IMR-90 (cell line): ENCODE results near the gene CHPF2. TPM values are rescaled to one million over a fixed set of nuclear protein-coding genes. Genes with fewer than 3 reads are reported as not detected.
A peak's percentile ranks its signal among the peaks of the same experiment; 100 is the strongest.

Experiments used
- ATAC-seq: fragments of 200-7000 bp; cut with Tn5 transposase; 2 replicates; pipeline ENCODE4 v1.9.1; 2020; ENCODE audit warnings: low read depth, mild to moderate bottlenecking, moderate library complexity
- BruUV-seq: library from RNA; stranded (reverse); fragments of 400-500 nt; replicated peaks from 2 replicates; lab custom pipeline; 2021; lab: Mats Ljungman, UMichigan
- CTCF ChIA-PET: fragments of 300-600 bp; formaldehyde crosslinking; extraction: SDS; loops from one replicate; lab custom pipeline; 2021; ENCODE audit warnings: antibody characterized with exemption; lab: Yijun Ruan, JAX
- POLR2A ChIA-PET: fragments of 300-600 bp; sonication (Branson Sonifier 250); formaldehyde crosslinking; loops from one replicate; lab custom pipeline; 2022; ENCODE audit warnings: antibody characterized with exemption; ENCODE audit not compliant: unreplicated experiment; lab: Charles Lee
- DNase-seq: peaks from one replicate; pipeline ENCODE4 v3.0.0; 2013
- H2AFZ ChIP-seq: replicated peaks from 2 replicates; pipeline ENCODE3; 2013; ENCODE audit warnings: low read length, mild to moderate bottlenecking; ENCODE audit not compliant: poor library complexity
- H2AK5ac ChIP-seq: 2 replicates; pipeline ENCODE4 v1.6.1; 2013; ENCODE audit warnings: low read depth, low read length, inconsistent platforms
- H2AK9ac ChIP-seq: replicated peaks from 2 replicates; pipeline ENCODE3; 2013; ENCODE audit warnings: mild to moderate bottlenecking, low read depth, low read length, moderate library complexity; ENCODE audit not compliant: poor library complexity
- H2BK120ac ChIP-seq: 2 replicates; pipeline ENCODE4 v1.6.1; 2013; ENCODE audit warnings: low read depth, low read length, inconsistent platforms
- H2BK15ac ChIP-seq: 3 replicates; pipeline ENCODE4 v1.6.1; 2013; ENCODE audit warnings: low read depth, low read length, inconsistent platforms
- H2BK20ac ChIP-seq: 2 replicates; pipeline ENCODE4 v1.6.1; 2013; ENCODE audit warnings: low read depth, mild to moderate bottlenecking, inconsistent platforms, low read length, moderate library complexity
- H2BK5ac ChIP-seq: 2 replicates; pipeline ENCODE4 v1.6.1; 2013; ENCODE audit warnings: mild to moderate bottlenecking, low read depth, low read length, inconsistent platforms; ENCODE audit not compliant: poor library complexity, severe bottlenecking
- H3K14ac ChIP-seq: replicated peaks from 2 replicates; pipeline ENCODE4 v1.6.1; 2013; ENCODE audit warnings: low read depth, low read length, inconsistent platforms
- H3K18ac ChIP-seq: 2 replicates; pipeline ENCODE4 v1.6.1; 2013; ENCODE audit warnings: low read depth, low read length, control low read depth
- H3K23ac ChIP-seq: 2 replicates; pipeline ENCODE4 v1.6.1; 2013; ENCODE audit warnings: low read depth, low read length, inconsistent platforms
- H3K27ac ChIP-seq: 2 replicates; pipeline ENCODE4 v1.5.1; 2013; ENCODE audit warnings: mild to moderate bottlenecking, control low read depth, low read length; ENCODE audit not compliant: insufficient read depth
- H3K27me3 ChIP-seq: 2 replicates; pipeline ENCODE4 v1.6.1; 2013; ENCODE audit warnings: low read length; ENCODE audit not compliant: control insufficient read depth, insufficient read depth
- H3K36me3 ChIP-seq: 2 replicates; pipeline ENCODE4 v1.6.1; 2013; ENCODE audit warnings: low read length, mixed read lengths; ENCODE audit not compliant: control insufficient read depth, insufficient read depth
- H3K4ac ChIP-seq: 2 replicates; pipeline ENCODE4 v1.6.1; 2013; ENCODE audit warnings: low read depth, low read length, inconsistent platforms
- H3K4me1 ChIP-seq: 2 replicates; pipeline ENCODE4 v1.6.1; 2013; ENCODE audit warnings: low read length, mixed read lengths; ENCODE audit not compliant: control insufficient read depth, insufficient read depth
- H3K4me2 ChIP-seq: 2 replicates; pipeline ENCODE4 v1.6.1; 2013; ENCODE audit warnings: low read depth, mild to moderate bottlenecking, control low read depth, low read length, moderate library complexity
- H3K4me3 ChIP-seq: 2 replicates; pipeline ENCODE4 v1.5.1; 2013; ENCODE audit warnings: low read depth, mild to moderate bottlenecking, control low read depth, low read length, moderate library complexity; ENCODE audit not compliant: insufficient read depth
- H3K56ac ChIP-seq: 2 replicates; pipeline ENCODE4 v1.6.1; 2013; ENCODE audit warnings: low read length, inconsistent platforms; ENCODE audit not compliant: insufficient read depth; ENCODE audit errors: extremely low read depth
- H3K79me1 ChIP-seq, 2 experiments: 2 replicates each; pipeline ENCODE4 v1.6.1; 2013; ENCODE audit warnings: low read length in 2 of 2, inconsistent platforms in 1 of 2, low read depth in 1 of 2
- H3K9ac ChIP-seq: 2 replicates; pipeline ENCODE4 v1.6.1; 2013; ENCODE audit warnings: low read depth, low read length, control low read depth
- H3K9me1 ChIP-seq: 2 replicates; pipeline ENCODE4 v1.6.1; 2013; ENCODE audit warnings: low read length, inconsistent platforms; ENCODE audit not compliant: insufficient read depth
- H3K9me3 ChIP-seq: 2 replicates; pipeline ENCODE4 v1.6.1; 2013; ENCODE audit warnings: low read length; ENCODE audit not compliant: control insufficient read depth, insufficient read depth
- H4K20me1 ChIP-seq: 2 replicates; pipeline ENCODE4 v1.6.1; 2013; ENCODE audit warnings: low read length, inconsistent platforms; ENCODE audit not compliant: insufficient read depth
- H4K5ac ChIP-seq: 2 replicates; pipeline ENCODE4 v1.6.1; 2013; ENCODE audit warnings: mild to moderate bottlenecking, low read depth, low read length, control low read depth
- H4K8ac ChIP-seq, 2 experiments: 2 replicates each; pipeline ENCODE4 v1.6.1; 2013; ENCODE audit warnings: low read depth in 2 of 2, low read length in 2 of 2, control low read depth in 1 of 2, inconsistent platforms in 1 of 2
- H4K91ac ChIP-seq: 2 replicates; pipeline ENCODE4 v1.6.1; 2013; ENCODE audit warnings: low read depth, low read length, inconsistent platforms; ENCODE audit not compliant: insufficient read depth
- SMC3 ChIP-seq: fragments of 150-350 bp; IDR thresholded peaks from 2 replicates; pipeline ENCODE4 v1.6.1; 2016; ENCODE audit warnings: low read depth, mild to moderate bottlenecking, antibody characterized with exemption, low read length, moderate library complexity
- WGBS, 2 experiments: methylation state at CpG; one replicate each; pipeline versions ENCODE4 v1.1.5 to v1.1.7; 2013; ENCODE audit warnings: missing lambda C conversion rate in 2 of 2; ENCODE audit not compliant: insufficient read length in 1 of 2; ENCODE audit errors: extremely low coverage in 2 of 2; 5-methylcytosine and 5-hydroxymethylcytosine counted together
- dilution Hi-C: fragments of 300-500 bp; cut with HindIII; formaldehyde crosslinking; loops from one replicate; pipeline ENCODE4 v1.14.3; 2018; ENCODE audit warnings: low sequenced_read_pairs; ENCODE audit not compliant: unreplicated experiment
- in situ Hi-C: fragments of 300-500 bp; cut with MboI; formaldehyde crosslinking; loops from 3 replicates; pipeline ENCODE4 v1.14.3; 2019; ENCODE audit warnings: low sequenced_read_pairs, inconsistent platforms, mixed read lengths
- intact Hi-C: fragments of 100-400 bp; cut with micrococcal nuclease; formaldehyde crosslinking; loops from 2 replicates; pipeline ENCODE4 v1.10.0; 2022
- polyA plus RNA-seq, 3 experiments: library from polyadenylated mRNA; depleted of rRNA; stranded (reverse); fragments of >200 nt; gene quantifications; 2 replicates each; pipeline ENCODE4 v1.2.3, GENCODE V29; 2012; ENCODE audit warnings: low replicate concordance in 1 of 3
- total RNA-seq: library from RNA; depleted of rRNA; stranded (reverse); fragments of >200 nt; gene quantifications from 2 replicates; pipeline ENCODE4 v1.2.3, GENCODE V29; 2012; rRNA removed

The CHPF2 gene
- total and polyA plus RNA-seq, 2 of the 4 experiments (the other 2 are of a cell fraction): 26.2 to 77.0 TPM

DNA sequence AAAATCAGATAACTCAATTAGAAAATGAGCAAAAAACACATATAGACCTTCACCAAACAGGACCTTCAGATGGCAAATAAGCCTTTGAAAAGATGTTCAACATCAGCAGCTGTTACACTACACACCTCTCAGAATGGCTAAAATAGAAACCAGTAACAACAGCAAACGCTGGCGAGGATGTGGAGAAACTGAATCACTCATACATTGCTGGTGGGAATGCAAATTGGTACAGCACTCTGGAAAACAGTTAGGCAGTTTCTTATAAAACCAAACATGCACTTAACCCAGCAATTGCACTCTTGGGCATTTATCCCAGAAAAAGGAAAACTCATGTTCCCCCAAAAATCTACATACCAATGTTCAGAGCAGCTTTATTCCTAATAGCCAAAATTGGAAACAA lies 53.9 kb downstream of the CHPF2 start:
- dilution Hi-C loops: no loop called here
- H3K4me1 ChIP-seq: no peaks in the 10 kb centered on the region
- POLR2A ChIA-PET: interaction anchor here (0.6 kb wide), 1 partner anchor 34 kb away, joined by 3 read pairs; no protein-coding TSS in a partner anchor

More for the DNA sequence above, 53.9 kb downstream of the CHPF2 start:
- no peak overlapping the region for H2BK120ac ChIP-seq
- no peaks in the 10 kb centered on the region for H3K79me1 ChIP-seq
- no peak overlapping the region for H4K91ac ChIP-seq
- peaks cover 2% of the 10 kb centered on the region for H3K9me3 ChIP-seq
- peak; percentile 74 for ATAC-seq
- intact Hi-C loops (no loop called here), in situ Hi-C loops (no loop called here)
- no peak overlapping the region for H3K18ac ChIP-seq
- peaks cover 37% of the 10 kb centered on the region for H3K27me3 ChIP-seq
- H4K8ac ChIP-seq: no peak overlapping the region
- no peak overlapping the region for H3K14ac ChIP-seq
- DNase-seq: peak; percentile 14
- H2AK5ac ChIP-seq: no peak overlapping the region
- H2BK20ac ChIP-seq: no peak overlapping the region
- H3K23ac ChIP-seq: no peak overlapping the region
- H2AK9ac ChIP-seq: no peak overlapping the region
- TF ChIP-seq SMC3: no peak
- WGBS, 2 experiments: no CpG with 5 or more reads among the region's 2 CpGs
- no peak overlapping the region for H3K56ac ChIP-seq
- H3K4me2 ChIP-seq: no peak overlapping the region
- no peak overlapping the region for H3K4me3 ChIP-seq
- H2AFZ ChIP-seq: no peak overlapping the region
- H4K5ac ChIP-seq: no peak overlapping the region
- no peak overlapping the region for H2BK15ac ChIP-seq
- H3K9ac ChIP-seq: no peak overlapping the region
- H4K20me1 ChIP-seq: no peaks in the 10 kb centered on the region
- no TSS peak for BruUV-seq
- CTCF ChIA-PET: interaction anchor here (1.4 kb wide), 1 partner anchor 13 kb away, joined by 17 read pairs; no protein-coding TSS in a partner anchor
- no peaks in the 10 kb centered on the region for H3K36me3 ChIP-seq
- no peak overlapping the region for H2BK5ac ChIP-seq
- no peak overlapping the region for H3K27ac ChIP-seq
- H3K4ac ChIP-seq: no peak overlapping the region
- H3K9me1 ChIP-seq: no peaks in the 10 kb centered on the region

Other genes with a start within 250 kb of the CHPF2 start
- 0.28 and 0.72 TPM in 2 replicates for gene NOS3, start 241.5 kb upstream of the CHPF2 start, total RNA-seq
- 2.0 and 2.9 TPM in 2 replicates for gene NOS3, start 241.5 kb upstream of the CHPF2 start, polyA plus RNA-seq (2012; rRNA removed)
- gene ATG9B, start 208.0 kb upstream of the CHPF2 start, total RNA-seq: 0.18 TPM in 1 of 2 replicates, not detected in the other
- gene ATG9B, start 208.0 kb upstream of the CHPF2 start, polyA plus RNA-seq (2012; rRNA removed): 0.91 and 1.1 TPM in 2 replicates
- 14.7 and 16.3 TPM in 2 replicates for gene ABCB8, start 204.0 kb upstream of the CHPF2 start, total RNA-seq
- 26.8 and 27.5 TPM in 2 replicates for gene ABCB8, start 204.0 kb upstream of the CHPF2 start, polyA plus RNA-seq (2012; rRNA removed)
- not detected in 2 replicates for gene ASIC3, start 184.0 kb upstream of the CHPF2 start, total RNA-seq
- gene ASIC3, start 184.0 kb upstream of the CHPF2 start, polyA plus RNA-seq (2012; rRNA removed): 0.70 and 0.74 TPM in 2 replicates
- gene CDK5, start 174.6 kb upstream of the CHPF2 start, total RNA-seq: 22.4 and 24.7 TPM in 2 replicates
- 34.8 and 45.6 TPM in 2 replicates for gene CDK5, start 174.6 kb upstream of the CHPF2 start, polyA plus RNA-seq (2012; rRNA removed)
- gene SLC4A2, start 172.9 kb upstream of the CHPF2 start, total RNA-seq: 25.3 and 29.6 TPM in 2 replicates
- gene SLC4A2, start 172.9 kb upstream of the CHPF2 start, polyA plus RNA-seq (2012; rRNA removed): 91.0 and 112 TPM in 2 replicates
- 41.9 and 53.8 TPM in 2 replicates for gene FASTK, start 151.7 kb upstream of the CHPF2 start, total RNA-seq
- 115 and 127 TPM in 2 replicates for gene FASTK, start 151.7 kb upstream of the CHPF2 start, polyA plus RNA-seq (2012; rRNA removed)
- gene TMUB1, start 149.0 kb upstream of the CHPF2 start, total RNA-seq: 6.8 and 7.8 TPM in 2 replicates
- gene TMUB1, start 149.0 kb upstream of the CHPF2 start, polyA plus RNA-seq (2012; rRNA removed): 29.8 and 38.3 TPM in 2 replicates
- 33.3 and 35.3 TPM in 2 replicates for gene AGAP3, start 146.0 kb upstream of the CHPF2 start, total RNA-seq
- 93.9 and 99.5 TPM in 2 replicates for gene AGAP3, start 146.0 kb upstream of the CHPF2 start, polyA plus RNA-seq (2012; rRNA removed)
- not detected in 2 replicates for gene GBX1, start 64.8 kb upstream of the CHPF2 start, total RNA-seq
- gene GBX1, start 64.8 kb upstream of the CHPF2 start, polyA plus RNA-seq (2012; rRNA removed): not detected in 2 replicates
- not detected in 2 replicates for gene ASB10, start 45.2 kb upstream of the CHPF2 start, total RNA-seq
- gene ASB10, start 45.2 kb upstream of the CHPF2 start, polyA plus RNA-seq (2012; rRNA removed): not detected in 2 replicates
- gene H2BK1, start 22.0 kb upstream of the CHPF2 start, total RNA-seq: not detected in 2 replicates
- gene H2BK1, start 22.0 kb upstream of the CHPF2 start, polyA plus RNA-seq (2012; rRNA removed): not detected in 2 replicates
- 100 and 103 TPM in 2 replicates for gene ABCF2, start 5.3 kb upstream of the CHPF2 start, total RNA-seq
- 40.3 and 46.2 TPM in 2 replicates for gene ABCF2, start 5.3 kb upstream of the CHPF2 start, polyA plus RNA-seq (2012; rRNA removed)
- gene SMARCD3, start 16.2 kb downstream of the CHPF2 start, total RNA-seq: 33.1 and 37.5 TPM in 2 replicates
- 43.8 and 48.5 TPM in 2 replicates for gene SMARCD3, start 16.2 kb downstream of the CHPF2 start, polyA plus RNA-seq (2012; rRNA removed)
- 20.1 and 31.9 TPM in 2 replicates for gene NUB1, start 109.3 kb downstream of the CHPF2 start, total RNA-seq
- gene NUB1, start 109.3 kb downstream of the CHPF2 start, polyA plus RNA-seq (2012; rRNA removed): 27.2 and 29.7 TPM in 2 replicates
- not detected in 2 replicates for gene WDR86, start 177.6 kb downstream of the CHPF2 start, total RNA-seq
- gene WDR86, start 177.6 kb downstream of the CHPF2 start, polyA plus RNA-seq (2012; rRNA removed): not detected in 2 replicates
- gene CRYGN, start 207.7 kb downstream of the CHPF2 start, total RNA-seq: not detected in 2 replicates
- gene CRYGN, start 207.7 kb downstream of the CHPF2 start, polyA plus RNA-seq (2012; rRNA removed): not detected in 2 replicates